NCI-H460 (cell line): ENCODE results near the gene CALR3. TPM values are rescaled to one million over a fixed set of nuclear protein-coding genes. Genes with fewer than 3 reads are reported as not detected.
"Not testable (repeated sequence)": the region's sequence is repeated elsewhere in the genome, so short reads cannot be mapped to it uniquely, and the experiment has no call there.

Source experiments
- DNase-seq: peaks from one replicate; pipeline ENCODE4 v3.0.0-alpha.2; 2016; ENCODE audit warnings: low read depth; ENCODE audit errors: extremely low read depth
- total RNA-seq: library from RNA; depleted of rRNA; stranded (reverse); fragments of >200 nt; shearing (Covaris generic); gene quantifications from 2 replicates; pipeline ENCODE4 v1.2.3, GENCODE V29; 2014

CALR3 gene
- total RNA-seq, 1 experiment from 2014 or later: not detected

GRCh38 chr19:16497837-16498236 lies 1.9 kb upstream of the CALR3 start:
- no peak for DNase-seq

GRCh38 chr19:16497042-16497441 lies 1.1 kb upstream of the CALR3 start:
- DNase-seq: no peak

- DNase-seq: peak; percentile 9
These were observed 631 bp upstream of the CALR3 start for GRCh38 chr19:16496613-16496983.

GRCh38 chr19:16486476-16486875 lies 9.5 kb downstream of the CALR3 start:
- not testable (repeated sequence) for DNase-seq

GRCh38 chr19:16482745-16483144 lies 13.2 kb downstream of the CALR3 start:
- no peak for DNase-seq

- DNase-seq: no peak
These were observed 18.7 kb downstream of the CALR3 start for GRCh38 chr19:16477311-16477710.

- DNase-seq: no peak
These were observed 19.6 kb downstream of the CALR3 start for GRCh38 chr19:16476401-16476800.

- no peak for DNase-seq
These were observed 22.0 kb downstream of the CALR3 start for GRCh38 chr19:16473875-16474392.

GRCh38 chr19:16472992-16473391 lies 23.0 kb downstream of the CALR3 start:
- DNase-seq: no peak

GRCh38 chr19:16472559-16472899 lies 23.4 kb downstream of the CALR3 start:
- DNase-seq: not testable (repeated sequence)

- no peak for DNase-seq
These were observed 24.8 kb downstream of the CALR3 start for GRCh38 chr19:16470911-16471811.

- DNase-seq: no peak
These were observed 25.4 kb downstream of the CALR3 start for GRCh38 chr19:16470541-16470910.

GRCh38 chr19:16467581-16467980 lies 28.4 kb downstream of the CALR3 start:
- DNase-seq: no peak

- not testable (repeated sequence) for DNase-seq
These were observed 29.1 kb downstream of the CALR3 start for GRCh38 chr19:16466802-16467427.

GRCh38 chr19:16465239-16465638 lies 30.7 kb downstream of the CALR3 start:
- DNase-seq: no peak

- DNase-seq: no peak
These were observed 31.9 kb downstream of the CALR3 start for GRCh38 chr19:16463991-16464575.

- DNase-seq: no peak
These were observed 32.5 kb downstream of the CALR3 start for GRCh38 chr19:16463341-16463990.

GRCh38 chr19:16462757-16463250 lies 33.2 kb downstream of the CALR3 start:
- DNase-seq: no peak

- no peak for DNase-seq
These were observed 34.3 kb downstream of the CALR3 start for GRCh38 chr19:16461630-16462051.

GRCh38 chr19:16460454-16460853 lies 35.5 kb downstream of the CALR3 start:
- no peak for DNase-seq

- DNase-seq: no peak
These were observed 36.3 kb downstream of the CALR3 start for GRCh38 chr19:16459680-16460079.
